CD4-positive, alpha-beta T cell treated with Interleukin-10 for 1 hour (primary cell): Measurements from ENCODE around the gene COL25A1.

Experiments used
- DNase-seq: peaks from one replicate; pipeline ENCODE4 v3.0.0-alpha.2; 2020

The COL25A1 gene

GRCh38 chr4:109214622-109215301, 87.7 kb downstream of the COL25A1 start:
- no peak for DNase-seq

- DNase-seq, result no peak
These were observed 89.4 kb downstream of the COL25A1 start for GRCh38 chr4:109213056-109213455.

GRCh38 chr4:109211671-109212070, 90.8 kb downstream of the COL25A1 start:
- no peak for DNase-seq

GRCh38 chr4:109209647-109210046, 92.8 kb downstream of the COL25A1 start:
- DNase-seq, result no peak

GRCh38 chr4:109207898-109208297, 94.6 kb downstream of the COL25A1 start:
- DNase-seq, result no peak

GRCh38 chr4:109207061-109207460, 95.4 kb downstream of the COL25A1 start:
- no peak for DNase-seq

- no peak for DNase-seq
These were observed 95.8 kb downstream of the COL25A1 start for GRCh38 chr4:109206620-109207019.

- no peak for DNase-seq
These were observed 97.3 kb downstream of the COL25A1 start for GRCh38 chr4:109205186-109205585.

- DNase-seq, result no peak
These were observed 102.9 kb downstream of the COL25A1 start for GRCh38 chr4:109199585-109199984.

GRCh38 chr4:109195646-109196045, 106.8 kb downstream of the COL25A1 start:
- no peak for DNase-seq

- no peak for DNase-seq
These were observed 111.2 kb downstream of the COL25A1 start for GRCh38 chr4:109191216-109191615.

GRCh38 chr4:109186458-109186945, 116.0 kb downstream of the COL25A1 start:
- DNase-seq, result no peak

GRCh38 chr4:109185951-109186350, 116.5 kb downstream of the COL25A1 start:
- no peak for DNase-seq

GRCh38 chr4:109185548-109185947, 116.9 kb downstream of the COL25A1 start:
- no peak for DNase-seq

GRCh38 chr4:109184491-109184961, 117.9 kb downstream of the COL25A1 start:
- DNase-seq, result no peak

- no peak for DNase-seq
These were observed 118.4 kb downstream of the COL25A1 start for GRCh38 chr4:109183931-109184490.

GRCh38 chr4:109182696-109183095, 119.8 kb downstream of the COL25A1 start:
- DNase-seq, result no peak

- no peak for DNase-seq
These were observed 123.4 kb downstream of the COL25A1 start for GRCh38 chr4:109179061-109179460.

- DNase-seq, result no peak
These were observed 125.2 kb downstream of the COL25A1 start for GRCh38 chr4:109177096-109177810.

- no peak for DNase-seq
These were observed 128.1 kb downstream of the COL25A1 start for GRCh38 chr4:109174224-109174953.

GRCh38 chr4:109172301-109172700, 130.2 kb downstream of the COL25A1 start:
- no peak for DNase-seq

GRCh38 chr4:109171070-109171469, 131.4 kb downstream of the COL25A1 start:
- no peak for DNase-seq

- DNase-seq, result no peak
These were observed 133.3 kb downstream of the COL25A1 start for GRCh38 chr4:109169170-109169569.
